Retinal pigment epithelial cell (primary cell): ENCODE measurements around the gene JAZF1.

Experiments used
- DNase-seq: peaks from one replicate; pipeline ENCODE4 v3.0.0-alpha.2; 2010; ENCODE audit warnings: low read depth
- H3K4me3 ChIP-seq: 2 replicates; pipeline ENCODE4 v1.5.1; 2011; ENCODE audit warnings: mild to moderate bottlenecking, low read length, control low read depth, moderate library complexity
- TF ChIP-seq, protein P1 (sequence below): conservative IDR thresholded peaks from 2 replicates; pipeline ENCODE4 v1.5.1; 2011; ENCODE audit warnings: low read depth, low read length, control low read depth, inconsistent platforms

The JAZF1 gene

DNA sequence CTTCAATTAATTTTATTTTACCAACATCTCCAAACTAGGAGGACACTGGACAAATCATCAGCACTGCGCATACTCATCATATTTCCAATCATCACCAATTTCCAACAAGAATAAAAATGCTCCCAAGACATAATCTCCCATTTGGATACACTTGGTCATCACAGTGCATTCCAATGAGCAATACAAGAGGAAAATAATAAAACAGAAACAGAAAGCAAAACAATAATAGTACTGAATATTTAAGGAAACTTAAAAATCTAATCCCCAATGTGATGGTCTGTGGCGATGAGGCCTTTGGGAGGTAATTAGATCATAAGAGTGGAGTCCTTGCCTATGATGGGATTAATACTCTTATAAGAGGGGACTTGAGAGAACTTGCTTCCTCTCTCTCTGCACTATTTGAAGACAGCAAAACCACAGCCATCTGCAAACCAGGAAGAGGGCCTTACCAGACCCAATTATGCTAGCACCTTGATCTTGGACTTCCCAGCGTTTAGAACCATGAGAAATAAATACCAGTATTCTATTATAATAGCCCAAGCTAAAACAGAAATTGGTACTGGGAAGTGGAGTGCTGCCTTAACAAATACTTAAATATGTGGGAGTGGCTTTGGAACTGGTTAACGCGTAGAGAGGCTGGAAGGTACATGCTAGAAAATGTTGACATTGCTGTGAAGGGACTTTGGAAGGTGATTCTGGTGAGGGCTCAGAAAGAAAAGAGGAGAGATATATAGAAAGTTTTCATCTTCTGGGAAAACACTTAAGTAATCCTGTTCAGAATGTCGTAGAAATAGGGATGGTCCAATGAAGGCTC lies 91.5 kb downstream of the JAZF1 start:
- no peak overlapping the region for H3K4me3 ChIP-seq
- DNase-seq, result no peak
- TF ChIP-seq, protein P1, sequence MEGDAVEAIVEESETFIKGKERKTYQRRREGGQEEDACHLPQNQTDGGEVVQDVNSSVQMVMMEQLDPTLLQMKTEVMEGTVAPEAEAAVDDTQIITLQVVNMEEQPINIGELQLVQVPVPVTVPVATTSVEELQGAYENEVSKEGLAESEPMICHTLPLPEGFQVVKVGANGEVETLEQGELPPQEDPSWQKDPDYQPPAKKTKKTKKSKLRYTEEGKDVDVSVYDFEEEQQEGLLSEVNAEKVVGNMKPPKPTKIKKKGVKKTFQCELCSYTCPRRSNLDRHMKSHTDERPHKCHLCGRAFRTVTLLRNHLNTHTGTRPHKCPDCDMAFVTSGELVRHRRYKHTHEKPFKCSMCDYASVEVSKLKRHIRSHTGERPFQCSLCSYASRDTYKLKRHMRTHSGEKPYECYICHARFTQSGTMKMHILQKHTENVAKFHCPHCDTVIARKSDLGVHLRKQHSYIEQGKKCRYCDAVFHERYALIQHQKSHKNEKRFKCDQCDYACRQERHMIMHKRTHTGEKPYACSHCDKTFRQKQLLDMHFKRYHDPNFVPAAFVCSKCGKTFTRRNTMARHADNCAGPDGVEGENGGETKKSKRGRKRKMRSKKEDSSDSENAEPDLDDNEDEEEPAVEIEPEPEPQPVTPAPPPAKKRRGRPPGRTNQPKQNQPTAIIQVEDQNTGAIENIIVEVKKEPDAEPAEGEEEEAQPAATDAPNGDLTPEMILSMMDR, result no peak

DNA sequence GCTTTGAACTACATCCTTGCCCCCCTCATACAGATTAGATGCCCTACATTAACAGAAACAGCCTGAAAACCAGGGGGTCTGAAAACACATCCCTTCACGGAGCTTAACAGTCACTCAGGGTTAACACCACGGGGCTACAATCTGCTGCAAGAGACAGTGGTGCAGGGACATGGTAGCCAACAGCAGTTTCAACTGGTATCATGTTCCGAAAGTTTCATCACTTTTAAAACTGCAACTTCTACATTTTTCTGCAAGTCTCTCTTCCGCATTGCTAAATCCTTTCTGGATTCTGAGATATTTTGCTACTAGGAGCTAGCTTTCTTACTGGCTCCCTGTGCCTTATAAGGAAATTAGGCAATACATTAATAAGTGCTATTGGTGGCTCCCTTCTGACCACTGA lies 92.6 kb downstream of the JAZF1 start:
- DNase-seq, result no peak

DNA sequence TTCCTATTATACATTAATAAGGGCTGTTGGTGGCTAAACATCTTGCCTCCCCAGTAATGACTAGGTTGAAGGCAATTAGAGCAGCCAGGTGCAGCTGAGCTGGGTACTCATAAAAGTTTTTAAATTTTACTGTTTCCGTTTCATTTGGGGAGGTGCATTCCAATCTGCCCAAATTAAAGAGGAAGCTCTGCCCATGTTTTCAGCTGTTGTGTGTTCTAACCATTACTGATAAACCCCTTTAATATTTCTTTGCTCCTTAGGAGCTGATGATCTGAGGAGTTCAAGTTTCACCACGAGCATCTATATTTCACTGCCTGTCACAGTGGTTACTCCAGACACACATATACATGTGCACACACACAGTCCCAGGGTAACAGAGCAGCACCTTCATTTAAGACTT lies 94.4 kb downstream of the JAZF1 start:
- no peak for DNase-seq
- H3K4me3 ChIP-seq, result no peak overlapping the region
- TF ChIP-seq, protein P1, result no peak

More for the DNA sequence above, 92.6 kb downstream of the JAZF1 start:
- no peak overlapping the region for H3K4me3 ChIP-seq
- TF ChIP-seq, protein P1, result no peak

DNA sequence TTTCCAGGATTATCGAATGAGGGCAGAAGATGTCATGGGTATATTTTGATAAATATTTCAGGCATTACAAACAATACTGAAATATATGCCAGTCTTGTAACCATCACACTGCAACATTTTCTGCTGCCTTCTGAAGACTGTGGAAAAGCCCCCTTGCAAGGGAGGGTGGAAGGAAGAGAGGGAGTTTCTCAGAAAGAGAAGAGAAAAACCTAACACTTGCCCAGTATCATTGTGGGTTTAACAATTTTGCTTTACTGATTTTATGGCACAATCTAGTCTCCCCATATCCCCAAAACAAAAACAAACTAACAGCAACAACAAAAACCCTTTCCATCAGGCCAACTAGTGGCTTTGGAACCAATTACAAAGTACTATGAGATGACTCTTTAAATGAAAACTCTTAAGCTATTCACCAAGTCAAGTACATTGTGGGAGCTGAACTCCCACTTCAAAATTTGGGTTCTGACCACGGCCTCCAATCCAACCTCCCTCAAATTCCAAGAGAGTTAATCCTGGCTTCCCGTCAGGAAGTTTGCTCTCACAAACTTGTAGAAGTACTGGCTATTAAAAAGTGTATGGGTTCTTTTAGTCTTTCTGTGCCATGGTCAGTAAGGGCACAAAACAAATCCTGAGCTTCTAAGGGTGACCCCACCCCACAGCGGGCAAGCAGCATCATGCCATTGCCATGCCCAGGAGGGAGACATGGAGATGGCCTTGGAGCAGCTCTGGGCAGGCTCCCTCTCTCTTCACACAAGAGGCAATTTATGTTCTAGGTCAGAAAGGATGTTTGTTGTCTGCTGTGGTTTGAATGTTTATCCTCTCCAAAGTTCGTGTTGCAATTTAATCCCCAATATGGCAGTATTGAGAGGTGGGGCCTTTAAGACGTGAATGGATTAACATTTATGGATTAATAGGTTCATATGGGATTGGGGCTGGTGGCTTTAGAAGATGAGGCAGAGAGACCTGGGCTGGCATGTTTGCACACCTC lies 96.3 kb downstream of the JAZF1 start:
- TF ChIP-seq, protein P1, result no peak
- H3K4me3 ChIP-seq, result no peak overlapping the region
- DNase-seq, result no peak

DNA sequence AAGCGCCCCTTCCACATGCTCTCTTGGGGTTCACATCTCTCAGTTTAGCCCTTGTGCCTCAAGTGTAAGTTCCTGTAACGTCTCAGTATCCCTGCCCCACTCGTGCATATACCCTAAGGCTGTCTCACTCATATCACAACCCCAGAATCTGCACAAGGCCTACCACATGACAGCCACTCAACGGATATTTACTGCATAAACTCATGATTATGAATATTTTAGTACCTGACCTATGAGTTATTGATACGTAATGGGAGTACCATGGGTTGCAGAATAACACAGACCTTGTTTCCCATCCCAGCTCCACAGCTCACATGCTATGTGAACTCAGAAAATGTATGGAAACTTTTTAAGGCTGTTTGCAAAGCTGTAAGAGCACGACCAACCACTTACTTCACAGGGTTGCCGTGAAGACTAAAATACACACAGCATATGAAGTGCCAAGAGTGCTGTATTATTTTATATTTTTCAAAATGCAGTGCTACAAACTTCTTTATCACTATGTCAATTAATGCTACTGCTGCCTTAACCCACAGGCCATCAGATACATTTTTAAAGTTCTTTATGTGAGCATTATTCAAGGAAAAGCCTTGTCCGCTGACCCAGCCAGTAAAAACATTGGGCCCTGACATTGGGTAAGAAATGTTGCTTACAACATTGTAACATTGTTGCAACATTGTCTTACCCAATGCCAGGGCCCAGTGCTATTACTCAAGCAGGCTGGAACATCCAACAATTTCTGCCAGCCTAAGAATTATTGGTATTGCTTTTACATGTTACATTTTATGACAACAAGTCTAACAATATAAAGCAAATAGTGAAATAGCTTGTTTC lies 97.2 kb downstream of the JAZF1 start:
- TF ChIP-seq, protein P1, result no peak
- DNase-seq, result no peak
- H3K4me3 ChIP-seq, result no peak overlapping the region

DNA sequence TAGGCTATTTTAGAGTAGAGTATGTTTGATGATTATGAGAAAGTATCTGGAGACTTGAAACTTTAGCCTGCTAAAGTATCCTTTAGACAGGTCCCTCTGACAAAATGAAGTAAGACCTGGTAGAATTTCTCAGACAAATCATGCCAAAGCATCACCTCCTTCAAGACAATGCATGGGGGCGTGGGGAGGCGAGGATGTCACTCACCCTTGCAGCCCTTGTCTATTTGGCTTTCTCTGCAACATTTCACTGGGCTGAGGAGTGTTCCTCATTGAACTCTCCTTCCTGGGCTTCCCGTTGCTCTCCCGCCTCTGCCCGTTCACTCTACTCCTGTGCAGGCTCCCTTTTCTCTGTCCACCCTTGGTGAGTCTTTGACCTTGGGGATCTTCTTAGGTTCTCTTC lies 98.5 kb downstream of the JAZF1 start:
- TF ChIP-seq, protein P1, result no peak
- H3K4me3 ChIP-seq, result no peak overlapping the region
- no peak for DNase-seq
